ENCODE data around the gene ARL4C.

Gene ARL4C, protein sequence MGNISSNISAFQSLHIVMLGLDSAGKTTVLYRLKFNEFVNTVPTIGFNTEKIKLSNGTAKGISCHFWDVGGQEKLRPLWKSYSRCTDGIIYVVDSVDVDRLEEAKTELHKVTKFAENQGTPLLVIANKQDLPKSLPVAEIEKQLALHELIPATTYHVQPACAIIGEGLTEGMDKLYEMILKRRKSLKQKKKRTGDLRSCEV

GRCh38 chr2:234496835-234497593 is at the start of gene ARL4C:
Gene ARL4C (minus strand): TSS chr2:234497081. CDS start chr2:234496586, 495 bp downstream.
- no peak for DNase-seq (ENCODE audit: low read depth)

GRCh38 chr2:234544659-234545611 is 48.1 kb upstream of the ARL4C start:
- DNase-seq (ENCODE audit: low read depth) = peak; percentile 53

DNA sequence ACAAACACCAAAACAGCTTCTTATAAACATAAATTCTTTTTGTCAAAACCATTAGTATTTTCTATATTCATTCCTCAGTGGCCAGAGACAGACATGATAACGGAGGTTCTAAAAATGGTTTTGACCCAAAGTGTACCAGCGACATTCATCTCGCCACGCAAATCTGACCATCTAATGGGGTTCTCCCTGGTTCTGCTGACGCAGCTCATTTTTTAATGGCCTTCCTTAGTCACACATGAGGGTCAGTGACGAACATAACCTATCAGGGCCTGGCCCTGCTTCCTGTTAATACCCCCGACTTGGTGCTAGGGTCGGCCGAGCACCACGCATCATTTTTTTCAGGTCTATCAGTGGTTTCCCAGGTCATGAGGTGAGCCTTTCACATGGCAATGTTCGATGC is 45.9 kb upstream of the ARL4C start:
- no peak for DNase-seq (ENCODE audit: low read depth)

GRCh38 chr2:234537929-234538328 is 41.0 kb upstream of the ARL4C start:
- DNase-seq (ENCODE audit: low read depth) = no peak

DNA sequence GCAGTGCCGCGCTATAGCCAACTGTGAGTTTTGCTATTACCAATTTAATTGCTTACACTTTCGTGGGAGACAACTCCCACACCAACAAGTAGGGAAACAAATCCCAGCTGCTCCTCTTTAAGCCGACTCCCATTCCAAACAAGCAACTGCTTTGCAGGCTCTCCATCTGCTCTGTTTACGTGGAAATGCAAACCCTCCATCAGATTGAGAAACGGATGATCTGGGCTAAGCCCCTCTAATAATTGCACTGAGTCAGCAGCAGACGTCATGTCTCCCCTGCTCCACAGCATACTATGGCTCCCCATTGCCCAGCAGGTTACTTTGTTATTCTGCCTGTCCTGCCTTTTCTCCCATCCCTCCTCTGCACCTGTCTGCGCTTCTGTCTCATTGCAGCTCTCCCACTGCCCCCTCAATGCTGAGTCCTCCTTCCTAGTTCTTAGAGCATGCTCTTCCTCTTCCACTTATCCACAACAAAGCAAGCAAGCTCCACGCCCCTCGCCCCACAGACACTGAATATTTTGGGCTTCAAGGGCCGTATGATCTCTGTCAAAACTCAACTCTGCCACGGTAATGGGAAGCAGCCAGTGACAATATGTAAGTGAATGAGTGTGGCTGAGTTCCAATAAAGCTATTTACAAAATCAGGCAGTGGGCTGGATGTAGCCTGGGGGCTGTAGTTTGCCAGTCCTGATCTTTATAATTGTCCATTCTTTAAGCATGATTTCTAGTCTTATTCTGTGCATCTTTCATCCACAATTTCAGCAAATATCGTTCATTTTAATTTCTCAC is 39.5 kb upstream of the ARL4C start:
- no peak for DNase-seq (ENCODE audit: low read depth)

DNA sequence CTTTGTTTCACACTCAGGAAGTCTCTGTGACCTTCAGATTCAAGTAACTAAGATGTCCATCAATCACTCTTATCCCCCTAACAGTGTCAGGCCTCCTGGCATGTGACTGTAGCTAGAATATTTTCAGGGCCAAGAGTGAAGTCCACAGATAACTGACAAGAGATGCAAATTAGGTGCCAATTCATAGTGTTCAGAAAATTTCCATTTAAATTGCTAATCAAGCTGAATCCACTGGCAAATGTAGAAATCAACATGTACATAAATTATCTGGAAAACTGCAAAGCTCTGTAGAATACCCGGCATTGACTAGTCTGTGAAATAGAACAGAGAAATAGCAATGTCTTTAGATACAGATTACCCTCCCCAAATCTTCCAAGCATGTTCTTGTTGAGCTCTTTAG is 38.6 kb upstream of the ARL4C start:
- DNase-seq (ENCODE audit: low read depth) = no peak

- DNase-seq (ENCODE audit: low read depth) = no peak
Measured at GRCh38 chr2:234534515-234534914, 37.6 kb upstream of the ARL4C start.

GRCh38 chr2:234533626-234534025 is 36.7 kb upstream of the ARL4C start:
- DNase-seq (ENCODE audit: low read depth) = no peak

DNA sequence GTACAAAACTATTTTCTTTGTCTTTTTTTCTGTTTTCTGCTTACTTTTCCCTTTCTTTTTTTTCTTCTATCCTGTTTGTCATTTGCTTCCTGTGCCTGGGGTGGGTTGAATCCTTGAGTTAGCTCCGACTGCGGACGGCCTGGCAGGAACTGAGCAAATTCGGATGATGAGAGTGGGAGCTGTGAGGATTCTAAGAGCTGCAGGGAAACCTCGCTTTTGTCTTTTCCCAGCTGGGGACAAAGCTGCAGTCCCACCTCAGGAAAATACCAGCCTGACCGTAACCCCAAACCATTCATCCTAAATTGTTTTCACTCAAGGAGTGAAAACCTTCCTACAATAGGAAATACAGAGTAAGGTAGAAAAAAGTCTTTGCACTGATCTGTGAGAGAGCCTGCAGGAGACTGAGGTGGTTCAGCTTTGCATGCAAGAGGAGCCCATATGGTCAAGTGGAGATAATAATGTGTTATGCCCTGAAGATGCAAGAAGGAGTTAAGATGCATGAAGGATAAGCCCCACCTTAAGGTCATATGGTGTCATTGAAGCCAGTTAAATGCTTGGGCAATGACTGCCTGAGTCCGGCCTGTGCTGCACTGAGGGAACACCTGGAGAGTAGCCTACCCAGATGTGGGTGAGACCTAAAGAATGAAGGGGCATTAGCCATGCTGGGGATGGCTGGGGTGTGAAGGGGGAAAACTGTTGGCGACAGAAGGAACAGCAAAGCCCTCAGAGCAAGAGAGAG is 31.7 kb upstream of the ARL4C start:
- no peak for DNase-seq (ENCODE audit: low read depth)

- DNase-seq (ENCODE audit: low read depth) = no peak
Measured at GRCh38 chr2:234526711-234527110, 29.8 kb upstream of the ARL4C start.

DNA sequence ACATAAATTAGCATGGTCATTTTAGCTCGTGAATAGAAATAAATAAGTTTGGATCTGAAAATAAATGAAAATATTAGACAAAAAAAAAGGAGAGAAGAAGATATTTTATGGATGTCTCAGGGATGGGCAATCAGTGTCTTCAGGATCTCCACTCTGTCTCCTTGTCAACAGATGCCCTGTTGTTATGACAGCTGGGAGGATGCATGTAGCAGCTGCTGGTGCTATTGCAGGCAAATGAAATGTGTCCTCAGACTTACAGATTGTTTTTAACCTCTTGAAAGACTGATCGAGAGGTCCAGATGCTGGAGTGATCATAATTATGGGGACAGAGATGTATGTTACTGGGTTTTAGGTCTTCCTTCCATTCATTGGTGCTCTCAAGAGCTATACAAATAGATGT is 24.7 kb upstream of the ARL4C start:
- no peak for DNase-seq (ENCODE audit: low read depth)

DNA sequence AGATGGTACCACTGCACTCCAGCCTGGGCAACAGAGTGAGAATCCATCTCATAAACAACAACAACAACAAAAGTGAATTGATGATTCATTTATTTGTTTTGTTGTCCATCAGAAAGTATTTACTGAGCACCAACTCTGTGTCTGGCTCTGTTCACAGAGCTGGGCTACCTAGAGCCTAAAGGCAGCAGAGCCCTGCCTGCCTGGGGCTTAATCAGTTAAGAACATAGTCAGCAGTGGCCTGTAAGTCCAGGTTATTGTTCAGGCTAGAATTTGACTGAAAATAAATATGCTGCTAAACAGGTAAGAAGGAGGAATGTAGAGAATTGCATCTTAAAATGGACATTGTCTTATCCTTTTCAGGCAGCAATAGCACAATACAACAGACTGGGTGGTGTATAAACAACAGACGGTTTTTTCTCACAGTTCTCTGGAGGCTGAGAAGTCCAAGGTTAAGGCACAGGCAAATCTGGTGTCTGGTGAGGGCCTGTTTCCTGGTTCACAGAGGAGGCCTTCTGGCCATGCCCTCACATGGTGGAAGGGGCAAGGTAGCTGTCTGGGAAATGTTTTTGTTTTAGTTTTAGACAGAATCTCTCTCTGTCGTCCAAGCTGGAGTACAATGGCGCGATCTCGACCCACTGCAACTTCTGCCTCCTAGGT is 22.2 kb upstream of the ARL4C start:
- DNase-seq (ENCODE audit: low read depth) = no peak

DNA sequence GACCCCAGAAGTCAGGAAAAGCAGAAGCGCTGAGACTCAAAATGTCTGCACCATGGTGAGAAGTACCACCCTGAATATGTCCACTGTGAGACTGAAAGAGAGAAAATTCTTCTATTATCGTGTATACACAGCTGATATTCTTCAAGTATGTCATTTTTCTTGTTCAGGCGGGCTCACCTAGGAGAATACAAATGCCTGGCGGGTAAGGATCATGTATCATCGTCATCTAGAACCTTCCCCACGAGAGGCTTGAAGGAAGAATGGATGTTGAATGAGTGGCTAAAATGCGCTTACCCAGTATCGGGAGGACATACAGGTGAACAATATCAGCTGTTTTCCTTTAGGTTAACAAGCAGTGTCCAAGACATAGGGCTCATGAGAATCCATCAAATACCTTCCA is 21.1 kb upstream of the ARL4C start:
- DNase-seq (ENCODE audit: low read depth) = no peak

- DNase-seq (ENCODE audit: low read depth) = no peak
Measured at GRCh38 chr2:234514873-234515638, 18.2 kb upstream of the ARL4C start.

DNA sequence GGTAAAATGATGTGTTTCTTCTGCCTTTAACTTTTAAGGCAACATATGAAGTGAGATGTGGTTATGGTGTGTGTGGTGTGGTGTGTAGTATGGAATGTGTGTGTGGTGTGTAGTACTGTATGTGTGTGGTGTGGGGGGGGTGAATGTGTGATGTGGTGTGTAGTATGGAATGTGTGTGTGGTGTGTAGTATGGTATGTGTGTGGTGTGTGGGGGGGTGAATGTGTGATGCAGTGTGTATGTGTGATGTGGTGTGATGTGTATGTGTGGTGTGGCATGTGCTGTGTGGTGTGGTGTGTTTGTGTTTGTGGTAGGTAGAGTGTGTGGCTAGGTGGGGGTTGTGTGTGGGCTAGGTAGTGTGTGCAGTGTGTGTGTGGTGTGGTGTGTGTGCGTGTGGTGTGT is 17.2 kb upstream of the ARL4C start:
- DNase-seq (ENCODE audit: low read depth) = no peak

- no peak for DNase-seq (ENCODE audit: low read depth)
Measured at GRCh38 chr2:234512884-234513669, 16.2 kb upstream of the ARL4C start.

DNA sequence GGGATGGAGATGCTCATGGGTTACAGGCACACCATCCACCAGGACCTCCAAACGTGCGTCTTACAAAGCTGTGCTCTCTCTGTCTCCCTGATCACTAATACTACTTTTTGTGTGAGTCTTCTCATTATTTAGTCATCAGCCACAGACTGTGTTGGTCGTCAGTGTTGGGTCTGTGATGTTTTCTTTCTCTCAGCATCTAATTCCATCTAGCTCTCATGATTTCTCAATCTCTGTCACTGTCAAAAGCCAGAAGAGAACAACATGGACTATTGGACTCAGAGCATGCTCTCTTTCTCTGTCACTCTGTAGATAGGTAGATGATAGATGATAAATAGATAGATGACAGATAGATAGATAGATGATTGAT is 6.0 kb upstream of the ARL4C start:
- no peak for DNase-seq (ENCODE audit: low read depth)

DNA sequence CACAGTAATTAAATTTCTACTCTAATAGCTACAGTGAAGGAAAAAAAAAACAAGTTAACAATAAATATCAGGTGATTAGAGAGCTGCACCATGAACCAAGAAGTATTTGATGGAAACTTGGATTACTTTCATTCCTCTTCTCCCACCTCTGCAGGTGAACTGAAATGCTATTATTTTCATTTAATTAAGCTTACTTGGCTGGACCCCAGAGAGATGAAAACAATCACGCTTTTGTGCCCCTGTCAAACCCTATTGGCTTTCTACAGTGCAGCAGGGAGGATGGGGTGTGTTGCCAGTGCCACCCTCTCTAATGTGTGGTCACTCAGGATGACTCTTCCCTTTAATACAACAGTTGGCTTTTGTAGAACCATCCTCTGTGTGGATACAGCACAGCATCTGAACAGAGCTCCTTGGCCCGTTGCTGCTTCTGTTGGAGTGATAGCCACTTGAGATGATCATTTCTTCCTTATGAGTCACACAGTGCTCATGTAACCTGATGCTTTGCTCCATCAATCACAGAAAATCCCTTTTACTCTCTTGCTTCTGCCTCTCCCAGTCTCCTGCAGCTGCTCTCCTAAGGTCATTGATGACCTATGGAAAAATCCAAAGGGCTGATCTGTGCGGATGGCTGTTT is 5.5 kb upstream of the ARL4C start:
- DNase-seq (ENCODE audit: low read depth) = no peak

Measured in stimulated activated CD4-positive, alpha-beta T cell treated with anti-CD3 and anti-CD28 coated beads, Interleukin-2, amount 100 ng/mL, for 4 hours (primary cell).